Lower lobe of right lung (tissue), 2 donors: Measurements from ENCODE around the gene REXO4. TPM values are rescaled to one million over a fixed set of nuclear protein-coding genes. Genes with fewer than 3 reads are reported as not detected.

ENCODE experiments used
- ATAC-seq, 2 donors: fragments of 200-7000 bp; cut with Tn5 transposase; one replicate each; pipeline ENCODE4 v1.9.1; 2020 to 2022; ENCODE audit warnings: mild to moderate bottlenecking in 2 of 2, moderate library complexity in 2 of 2
- DNase-seq: peaks from one replicate; pipeline ENCODE4 v3.0.0-alpha.2; 2020
- H3K27ac ChIP-seq: fragments of 200-600 bp; one replicate; pipeline ENCODE4 v1.8.0; 2022
- H3K27me3 ChIP-seq: fragments of 200-600 bp; one replicate; pipeline ENCODE4 v1.8.0; 2022; ENCODE audit warnings: low read depth
- H3K36me3 ChIP-seq: fragments of 200-600 bp; one replicate; pipeline ENCODE4 v1.8.0; 2022; ENCODE audit warnings: mild to moderate bottlenecking
- H3K4me1 ChIP-seq: fragments of 200-600 bp; one replicate; pipeline ENCODE4 v1.8.0; 2022
- H3K4me3 ChIP-seq: fragments of 200-600 bp; one replicate; pipeline ENCODE4 v1.8.0; 2022; ENCODE audit warnings: mild to moderate bottlenecking
- H3K9me3 ChIP-seq: fragments of 200-600 bp; one replicate; pipeline ENCODE4 v1.8.0; 2022
- CTCF ChIP-seq: fragments of 200-600 bp; IDR thresholded peaks from one replicate; pipeline ENCODE4 v1.8.0; 2022; ENCODE audit warnings: antibody characterized with exemption, mild to moderate bottlenecking
- intact Hi-C: fragments of 100-400 bp; cut with DNase I; formaldehyde crosslinking; loops from one replicate; pipeline ENCODE4 v1.11.0; 2022
- total RNA-seq: library from RNA; stranded (reverse); fragmentation: NEBNext Ultra II Directional; extraction: Animal tissue kit (Norgen Biotek cat#: 25700); gene quantifications from one replicate; pipeline ENCODE4 v1.2.1, GENCODE V29; 2021
- donor health status: DM: no; HTN: yes; CAD: no; lungs with severe emphysema.

The REXO4 gene
- total RNA-seq, 1 donor from 2014 or later, result 20.9 TPM

DNA sequence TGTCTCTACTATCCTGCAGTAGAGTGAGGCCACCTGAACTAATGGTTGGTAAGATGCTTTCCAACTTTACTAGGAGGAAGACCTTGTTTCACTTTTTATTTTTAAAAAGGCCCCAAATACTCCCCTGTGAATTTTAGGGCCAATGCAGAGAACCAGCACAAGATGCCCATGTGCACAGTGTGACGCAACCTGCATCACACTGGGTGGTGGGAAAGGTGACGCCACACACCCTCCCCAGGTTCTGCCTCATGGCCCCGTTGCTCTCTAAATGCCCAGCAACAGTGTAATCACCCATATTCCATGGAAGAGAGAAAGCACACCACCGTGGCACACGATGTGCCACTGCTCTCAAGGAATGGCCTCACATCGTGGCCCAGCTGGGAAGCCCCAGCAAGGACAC, 48.4 kb downstream of the REXO4 start:
- peaks cover 75% of the 10 kb centered on the region for H3K4me1 ChIP-seq
- H3K9me3 ChIP-seq, result no peaks in the 10 kb centered on the region
- intact Hi-C loops, result no loop called here
- ATAC-seq (no peak), DNase-seq (no peak)
- H3K36me3 ChIP-seq, result peaks cover 83% of the 10 kb centered on the region
- H3K27me3 ChIP-seq, result no peaks in the 10 kb centered on the region
- H3K4me3 ChIP-seq, result no peak overlapping the region
- no peak for TF ChIP-seq CTCF
- H3K27ac ChIP-seq, result peak overlapping the region; percentile 26

DNA sequence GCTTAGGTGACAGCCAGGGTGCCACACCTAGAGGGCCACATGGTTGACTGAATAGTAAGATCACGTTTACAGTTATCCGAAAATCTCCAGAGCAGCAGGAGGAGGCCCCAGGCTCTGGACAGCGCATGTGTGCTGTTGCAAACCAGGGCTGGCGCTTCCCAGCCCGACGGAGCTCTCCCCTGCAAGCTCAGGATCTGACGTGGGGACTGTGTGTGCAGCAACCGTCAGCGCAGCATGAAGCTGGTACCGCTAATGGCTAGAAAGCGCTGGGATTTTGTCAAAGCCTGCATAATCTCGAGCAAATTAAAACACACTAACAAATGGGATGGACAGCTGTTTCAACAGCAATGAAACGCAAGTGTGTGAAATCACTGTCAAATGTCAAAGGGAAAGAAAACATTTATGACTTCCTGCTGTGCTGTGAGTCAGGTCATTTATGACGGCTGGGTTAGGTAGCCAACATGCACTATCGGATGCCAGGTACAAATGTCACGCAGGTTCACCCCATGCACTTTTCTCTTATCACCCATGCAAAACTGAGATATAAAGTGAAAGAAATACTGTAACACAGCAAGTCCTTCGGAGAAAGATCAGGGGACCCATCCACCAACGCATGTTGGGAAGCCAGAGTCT, 49.4 kb downstream of the REXO4 start:
- Histone ChIP-seq H3K4me3 (no peak overlapping the region), H3K27ac (no peak overlapping the region), H3K36me3 (peaks cover 92% of the 10 kb centered on the region), H3K27me3 (no peaks in the 10 kb centered on the region), H3K4me1 (peaks cover 66% of the 10 kb centered on the region), H3K9me3 (no peaks in the 10 kb centered on the region)
- no peak for TF ChIP-seq CTCF
- intact Hi-C loops, result no loop called here
- no peak for ATAC-seq
- DNase-seq, result no peak

DNA sequence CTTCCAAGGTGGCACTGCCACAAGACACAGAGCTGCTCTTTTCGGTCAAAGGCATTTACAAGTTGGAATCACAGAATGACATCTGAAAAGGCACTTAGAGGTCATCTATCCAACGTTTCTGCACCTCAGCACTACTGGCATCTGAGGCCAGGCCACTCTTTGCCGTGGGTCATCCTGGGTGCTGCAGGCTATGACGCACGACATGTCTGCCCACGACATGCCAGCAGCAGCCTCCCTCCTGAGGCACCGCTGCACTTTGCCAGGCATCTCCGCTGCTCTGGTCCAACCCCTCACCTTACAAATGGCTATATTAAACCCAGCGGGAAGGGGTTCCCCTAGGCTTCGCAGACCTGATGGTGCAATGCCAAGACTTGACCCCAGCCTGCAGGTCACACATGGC, 50.0 kb downstream of the REXO4 start:
- Histone ChIP-seq H3K9me3 (no peaks in the 10 kb centered on the region), H3K4me1 (peaks cover 60% of the 10 kb centered on the region), H3K36me3 (peaks cover 92% of the 10 kb centered on the region), H3K27ac (no peak overlapping the region), H3K27me3 (no peaks in the 10 kb centered on the region), H3K4me3 (no peak overlapping the region)
- intact Hi-C loops, result no loop called here
- DNase-seq (no peak), ATAC-seq (no peak)
- TF ChIP-seq CTCF, result no peak

DNA sequence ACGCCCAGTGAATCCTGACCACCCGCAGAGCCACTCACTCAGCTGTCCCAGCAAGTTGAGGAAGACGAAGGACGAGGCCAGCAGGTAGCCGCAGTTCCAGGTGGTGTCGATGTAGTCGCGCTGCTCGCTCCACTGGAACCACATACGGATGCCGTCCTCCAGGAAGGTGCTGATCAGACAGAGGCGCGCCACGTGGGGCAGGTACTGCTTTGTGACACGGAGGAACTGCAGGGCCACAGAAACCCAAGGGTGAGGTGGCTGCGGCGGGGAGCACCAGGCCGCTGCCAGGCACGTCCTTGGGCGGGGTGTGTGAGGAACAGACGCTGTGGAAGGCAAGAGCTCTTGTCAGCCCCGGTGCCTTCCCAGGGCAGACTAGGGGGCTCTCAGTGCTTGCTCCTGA, 50.6 kb downstream of the REXO4 start:
- H3K27ac ChIP-seq, result no peak overlapping the region
- peaks cover 92% of the 10 kb centered on the region for H3K36me3 ChIP-seq
- H3K4me1 ChIP-seq, result peaks cover 55% of the 10 kb centered on the region
- H3K4me3 ChIP-seq, result no peak overlapping the region
- ATAC-seq (no peak), DNase-seq (peak; percentile 40)
- no peaks in the 10 kb centered on the region for H3K27me3 ChIP-seq
- TF ChIP-seq CTCF, result no peak
- H3K9me3 ChIP-seq, result no peaks in the 10 kb centered on the region
- intact Hi-C loops, result no loop called here

DNA sequence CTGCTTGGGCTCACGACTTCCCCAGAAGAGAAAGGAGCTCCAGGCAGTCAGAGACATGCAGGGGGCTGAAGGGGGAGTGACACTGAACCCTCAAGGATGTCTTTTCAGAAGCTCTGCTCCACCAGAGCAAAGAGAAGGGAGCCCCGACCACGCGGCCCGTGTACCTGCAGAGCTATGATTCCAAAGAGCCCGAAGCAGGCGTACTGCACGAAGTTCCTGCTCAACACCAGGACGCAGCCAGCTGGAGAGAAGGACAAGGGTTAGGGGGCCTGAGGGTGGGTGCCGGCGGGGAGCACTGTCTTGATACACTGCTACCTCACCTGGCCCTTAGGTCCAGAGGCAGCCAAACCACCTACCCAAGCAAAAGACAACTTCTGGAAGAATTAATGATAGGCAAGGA, 51.4 kb downstream of the REXO4 start:
- Histone ChIP-seq H3K9me3 (no peaks in the 10 kb centered on the region), H3K4me1 (peaks cover 47% of the 10 kb centered on the region), H3K27me3 (no peaks in the 10 kb centered on the region), H3K36me3 (peaks cover 96% of the 10 kb centered on the region), H3K27ac (no peak overlapping the region), H3K4me3 (no peak overlapping the region)
- DNase-seq (peak; percentile 36), ATAC-seq (no peak)
- no peak for TF ChIP-seq CTCF
- intact Hi-C loops, result no loop called here
